Loucy (cell line): Measurements from ENCODE around the gene AIF1L.

Experiments
- H2AFZ ChIP-seq: fragments of 200-600 bp; sonication (generic); 2 replicates; pipeline ENCODE4 v1.6.0; 2016; ENCODE audit warnings: antibody characterized with exemption, mild to moderate bottlenecking, low read length, moderate library complexity
- H3F3A ChIP-seq: fragments of 200-600 bp; 2 replicates; pipeline ENCODE4 v1.6.0; 2016; ENCODE audit warnings: antibody characterized with exemption, low read depth, mild to moderate bottlenecking
- H3K27me3 ChIP-seq: fragments of 200-600 bp; sonication (generic); 2 replicates; pipeline ENCODE4 v1.6.1; 2014; ENCODE audit warnings: low read length, mild to moderate bottlenecking; ENCODE audit not compliant: insufficient read depth, poor library complexity, severe bottlenecking
- H3K36me3 ChIP-seq: fragments of 200-600 bp; sonication (generic); 2 replicates; pipeline ENCODE4 v1.6.1; 2016; ENCODE audit warnings: low read length; ENCODE audit not compliant: insufficient read depth
- H3K4me1 ChIP-seq: fragments of 200-600 bp; sonication (generic); 2 replicates; pipeline ENCODE4 v1.5.1; 2014; ENCODE audit warnings: low read length, mild to moderate bottlenecking; ENCODE audit not compliant: insufficient read depth, poor library complexity, severe bottlenecking
- H3K4me2 ChIP-seq: fragments of 200-600 bp; sonication (generic); 2 replicates; pipeline ENCODE4 v1.6.0; 2014; ENCODE audit warnings: antibody characterized with exemption, low read length, low read depth, mild to moderate bottlenecking; ENCODE audit not compliant: poor library complexity, severe bottlenecking
- H3K4me3 ChIP-seq: fragments of 200-600 bp; sonication (generic); 2 replicates; pipeline ENCODE4 v1.5.1; 2014; ENCODE audit warnings: low read length, mild to moderate bottlenecking, mixed read lengths; ENCODE audit not compliant: poor library complexity, severe bottlenecking
- H3K79me2 ChIP-seq: fragments of 200-600 bp; sonication (generic); 2 replicates; pipeline ENCODE4 v1.6.1; 2014; ENCODE audit warnings: low read length; ENCODE audit not compliant: insufficient read depth
- H3K9ac ChIP-seq: fragments of 200-600 bp; sonication (generic); 2 replicates; pipeline ENCODE4 v1.6.0; 2014; ENCODE audit warnings: mild to moderate bottlenecking, low read depth, low read length, moderate library complexity; ENCODE audit not compliant: poor library complexity, severe bottlenecking
- H3K9me2 ChIP-seq: fragments of 200-600 bp; sonication (generic); replicated peaks from 2 replicates; pipeline ENCODE4 v1.6.1; 2016; ENCODE audit warnings: low read depth, low read length, mixed read lengths
- H3K9me3 ChIP-seq: fragments of 200-600 bp; sonication (generic); 2 replicates; pipeline ENCODE4 v1.6.1; 2014; ENCODE audit warnings: mild to moderate bottlenecking, antibody characterized with exemption, low read length, low read depth; ENCODE audit not compliant: insufficient read depth
- H4K20me1 ChIP-seq: fragments of 200-600 bp; sonication (generic); 2 replicates; pipeline ENCODE4 v1.6.0; 2014; ENCODE audit warnings: antibody characterized with exemption, low read length, mild to moderate bottlenecking; ENCODE audit not compliant: insufficient read depth, poor library complexity, severe bottlenecking
- CTCF ChIP-seq: fragments of 200-600 bp; sonication (generic); conservative IDR thresholded peaks from 2 replicates; pipeline ENCODE4 v1.5.1; 2014; ENCODE audit warnings: mild to moderate bottlenecking, antibody characterized with exemption, low read length
- EZH2phosphoT487 ChIP-seq: fragments of 200-600 bp; IDR thresholded peaks from 2 replicates; pipeline ENCODE4 v1.6.1; 2018; ENCODE audit warnings: antibody characterized with exemption, mild to moderate bottlenecking, moderate library complexity, borderline replicate concordance

Gene AIF1L

GRCh38 chr9:131060900-131061630 lies 35.3 kb upstream of the AIF1L start:
- no peak overlapping the region for H3K9ac ChIP-seq
- no peaks in the 10 kb centered on the region for H3K79me2 ChIP-seq
- H3K9me2 ChIP-seq, result no peaks in the 10 kb centered on the region
- no peaks in the 10 kb centered on the region for H3K4me1 ChIP-seq
- H3F3A ChIP-seq, result no peaks in the 10 kb centered on the region
- no peak overlapping the region for H3K4me3 ChIP-seq
- TF ChIP-seq CTCF, result no peak
- TF ChIP-seq EZH2phosphoT487, result no peak
- H3K4me2 ChIP-seq, result no peak overlapping the region
- H3K27me3 ChIP-seq, result no peaks in the 10 kb centered on the region
- no peak overlapping the region for H2AFZ ChIP-seq
- H3K36me3 ChIP-seq, result no peaks in the 10 kb centered on the region
- H4K20me1 ChIP-seq, result no peaks in the 10 kb centered on the region
- no peaks in the 10 kb centered on the region for H3K9me3 ChIP-seq

- TF ChIP-seq EZH2phosphoT487 (no peak), CTCF (no peak)
Observed at GRCh38 chr9:131062969-131063368, 33.4 kb upstream of the AIF1L start.

GRCh38 chr9:131065599-131065998 lies 30.7 kb upstream of the AIF1L start:
- TF ChIP-seq CTCF (no peak), EZH2phosphoT487 (no peak)
- Histone ChIP-seq H3K4me2 (no peak overlapping the region), H3K36me3 (no peaks in the 10 kb centered on the region), H3K4me3 (no peak overlapping the region), H3K9me2 (no peaks in the 10 kb centered on the region), H3K9me3 (no peaks in the 10 kb centered on the region), H3K4me1 (no peaks in the 10 kb centered on the region), H3K27me3 (no peaks in the 10 kb centered on the region), H2AFZ (no peak overlapping the region), H3F3A (no peaks in the 10 kb centered on the region), H3K9ac (no peak overlapping the region), H4K20me1 (no peaks in the 10 kb centered on the region), H3K79me2 (no peaks in the 10 kb centered on the region)

More at GRCh38 chr9:131062969-131063368, 33.4 kb upstream of the AIF1L start:
- H3K4me3 ChIP-seq, result no peak overlapping the region
- H3K4me1 ChIP-seq, result no peaks in the 10 kb centered on the region
- no peak overlapping the region for H3K4me2 ChIP-seq
- H2AFZ ChIP-seq, result no peak overlapping the region
- H3K9me3 ChIP-seq, result no peaks in the 10 kb centered on the region
- no peaks in the 10 kb centered on the region for H4K20me1 ChIP-seq
- H3K9me2 ChIP-seq, result no peaks in the 10 kb centered on the region
- no peaks in the 10 kb centered on the region for H3F3A ChIP-seq
- H3K9ac ChIP-seq, result no peak overlapping the region
- H3K36me3 ChIP-seq, result no peaks in the 10 kb centered on the region
- H3K79me2 ChIP-seq, result no peaks in the 10 kb centered on the region
- H3K27me3 ChIP-seq, result no peaks in the 10 kb centered on the region
